SH-SY5Y (cell line): ENCODE data around the gene PLK5.

Experiments
- GATA2 ChIP-seq: IDR thresholded peaks from 2 replicates; pipeline ENCODE4 v1.6.1; 2011; ENCODE audit warnings: mild to moderate bottlenecking, low read depth, low read length
- GATA3 ChIP-seq: IDR thresholded peaks from 2 replicates; pipeline ENCODE4 v1.6.1; 2011; ENCODE audit warnings: low read depth, mild to moderate bottlenecking, low read length, moderate library complexity

PLK5 gene, protein sequence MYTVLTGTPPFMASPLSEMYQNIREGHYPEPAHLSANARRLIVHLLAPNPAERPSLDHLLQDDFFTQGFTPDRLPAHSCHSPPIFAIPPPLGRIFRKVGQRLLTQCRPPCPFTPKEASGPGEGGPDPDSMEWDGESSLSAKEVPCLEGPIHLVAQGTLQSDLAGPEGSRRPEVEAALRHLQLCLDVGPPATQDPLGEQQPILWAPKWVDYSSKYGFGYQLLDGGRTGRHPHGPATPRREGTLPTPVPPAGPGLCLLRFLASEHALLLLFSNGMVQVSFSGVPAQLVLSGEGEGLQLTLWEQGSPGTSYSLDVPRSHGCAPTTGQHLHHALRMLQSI

DNA sequence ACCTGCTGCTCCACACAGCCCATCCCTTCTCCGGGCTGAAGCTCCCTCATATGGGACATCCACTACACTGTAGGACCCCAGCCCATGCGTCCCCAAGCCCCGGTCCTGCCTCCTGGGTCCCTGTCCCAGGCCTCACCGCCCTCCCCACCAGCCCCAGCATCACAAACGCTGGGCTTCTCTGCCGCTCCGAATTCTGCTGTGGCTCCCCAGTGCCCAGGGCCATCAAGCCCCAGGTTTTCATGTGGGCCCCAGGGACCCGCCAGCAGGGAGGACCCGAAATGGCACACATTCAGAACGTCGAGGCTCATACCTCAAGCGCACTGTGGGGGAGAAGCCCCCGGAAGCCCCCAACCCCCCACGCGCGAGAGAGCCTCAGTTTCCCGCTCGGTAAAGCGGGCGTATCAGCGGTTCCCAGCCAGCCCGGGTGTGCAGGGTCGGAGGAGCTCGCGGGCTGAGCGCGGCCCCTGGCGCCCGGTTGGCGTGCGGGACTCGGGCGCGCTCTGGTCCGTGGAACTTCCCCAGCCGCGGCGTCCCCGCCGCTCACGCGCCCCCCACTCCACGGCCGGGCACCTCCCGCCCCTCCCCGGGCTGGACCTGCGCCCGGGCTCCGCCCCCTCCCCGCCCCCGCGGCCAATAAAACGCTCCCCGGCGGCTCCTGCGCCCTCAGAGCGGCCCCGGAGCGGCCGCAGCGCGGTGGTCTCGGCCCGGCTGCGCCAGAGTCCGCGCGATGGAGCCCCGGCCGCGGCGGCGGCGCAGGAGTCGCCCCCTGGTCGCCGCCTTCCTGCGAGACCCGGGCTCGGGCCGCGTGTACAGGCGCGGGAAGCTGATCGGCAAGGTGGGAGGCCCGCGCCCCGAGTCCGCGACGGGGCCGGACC lies at the start of gene PLK5:
TSS of gene PLK5 (plus strand) at position 666 of the 875 bp plus-strand sequence. CDS start 2,920 bp downstream, outside the sequence.
- TF ChIP-seq GATA2 (no peak), GATA3 (no peak)

DNA sequence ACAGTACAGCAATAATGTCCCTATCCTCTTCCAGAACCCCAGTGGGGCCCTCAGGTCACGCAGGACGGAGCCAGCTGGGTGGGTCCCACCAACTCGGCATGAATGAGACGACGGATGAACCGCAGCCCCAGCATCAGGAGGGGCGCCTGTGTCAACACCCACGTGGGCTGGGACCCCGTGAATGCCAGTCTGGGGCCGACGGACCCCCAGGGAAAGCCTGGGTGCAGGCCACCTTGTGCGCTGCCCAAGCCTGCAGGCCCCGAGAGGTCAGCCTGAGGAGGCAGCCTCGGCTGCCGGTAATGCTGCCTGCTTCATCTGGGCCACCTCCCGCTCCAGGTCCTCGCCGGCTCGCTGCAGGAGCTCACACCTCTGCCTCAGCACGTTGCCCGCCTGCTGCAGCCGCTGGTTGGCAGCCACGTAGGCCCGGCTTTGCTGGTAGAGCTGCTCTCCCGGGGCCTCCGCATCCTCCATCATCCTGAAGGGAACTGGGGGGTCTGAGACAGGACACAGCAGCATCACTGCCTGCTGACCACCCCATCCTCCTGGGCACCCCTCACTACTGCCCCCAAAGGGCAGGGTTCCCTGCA lies 49.0 kb upstream of the PLK5 start:
- no peak for TF ChIP-seq GATA3
- TF ChIP-seq GATA2: no peak

DNA sequence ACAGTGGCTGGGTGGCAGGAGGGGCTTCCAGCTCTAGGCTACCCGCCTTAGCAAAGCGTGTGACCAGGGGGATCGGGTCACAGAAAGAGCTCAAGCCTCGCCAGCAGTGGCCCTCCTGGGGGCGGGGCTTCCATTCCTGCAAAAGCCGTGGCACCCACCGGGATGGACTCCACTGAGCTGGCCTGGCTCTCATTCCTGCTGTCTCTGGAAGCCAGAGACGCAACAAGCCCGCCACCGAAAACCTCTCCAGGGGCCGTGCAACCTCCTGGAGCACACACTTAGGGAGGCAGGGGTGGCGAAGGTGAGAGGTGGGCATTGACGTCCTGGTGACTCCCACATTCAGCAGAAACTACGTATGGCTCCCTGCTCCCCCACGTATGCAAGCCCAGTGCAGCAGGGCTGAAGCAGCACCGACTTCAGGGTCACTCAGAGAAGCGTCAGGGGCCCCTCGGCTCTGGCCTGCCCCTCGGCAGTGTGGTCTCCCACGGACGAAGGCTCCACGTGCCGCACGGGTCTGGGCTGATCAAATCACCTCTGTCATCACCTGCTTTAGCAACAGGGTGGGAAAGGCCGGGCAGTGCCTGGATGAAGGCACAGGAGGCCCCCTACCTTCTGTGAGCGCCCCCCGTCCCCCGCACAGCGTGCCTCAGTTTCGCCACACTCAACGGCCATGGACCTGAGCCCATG lies 48.0 kb upstream of the PLK5 start:
- TF ChIP-seq GATA3 (no peak), GATA2 (no peak)

DNA sequence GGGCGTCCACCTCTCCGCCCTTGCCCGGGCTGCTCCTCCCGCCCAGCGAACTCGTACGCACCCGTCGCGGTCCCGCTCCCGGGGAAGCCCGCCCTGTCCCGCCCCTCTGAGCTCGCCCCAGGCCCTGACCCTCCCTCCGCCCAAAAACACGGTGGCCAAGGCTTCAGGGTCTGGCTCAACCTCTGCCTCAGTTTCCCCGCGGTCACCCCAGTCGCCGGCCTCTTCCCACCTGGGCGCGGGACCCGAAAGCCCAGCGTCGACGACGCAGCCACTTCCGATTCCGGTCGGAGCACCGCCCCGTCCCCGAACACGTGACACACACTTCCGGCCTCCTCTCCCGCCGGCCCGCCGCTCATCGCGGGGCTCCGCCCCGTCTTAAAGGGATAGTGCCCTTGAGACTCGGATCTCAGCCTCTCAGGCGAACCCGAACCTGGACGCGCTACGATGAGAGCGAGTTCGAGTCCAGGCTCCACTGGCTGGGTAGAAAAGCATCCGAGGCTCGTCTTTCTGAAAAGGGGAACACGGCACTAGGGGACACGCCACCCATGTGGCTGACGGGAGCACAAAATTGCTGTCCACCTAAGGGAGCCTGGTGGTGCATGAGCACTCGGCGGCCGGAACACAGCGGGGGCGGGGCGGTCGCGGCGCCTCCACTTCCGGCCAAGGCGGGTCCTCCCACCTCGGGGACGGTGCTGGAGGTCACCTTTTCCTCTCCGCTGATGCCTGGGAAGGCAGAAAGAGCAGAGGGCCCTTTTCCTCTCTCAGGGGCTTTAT lies 44.8 kb upstream of the PLK5 start, which contains the start of gene C19orf25:
TSS of gene C19orf25 (minus strand) at position 282 of the 774 bp plus-strand sequence. CDS start 312 bp downstream, outside the sequence.
- no peak for TF ChIP-seq GATA3
- no peak for TF ChIP-seq GATA2

DNA sequence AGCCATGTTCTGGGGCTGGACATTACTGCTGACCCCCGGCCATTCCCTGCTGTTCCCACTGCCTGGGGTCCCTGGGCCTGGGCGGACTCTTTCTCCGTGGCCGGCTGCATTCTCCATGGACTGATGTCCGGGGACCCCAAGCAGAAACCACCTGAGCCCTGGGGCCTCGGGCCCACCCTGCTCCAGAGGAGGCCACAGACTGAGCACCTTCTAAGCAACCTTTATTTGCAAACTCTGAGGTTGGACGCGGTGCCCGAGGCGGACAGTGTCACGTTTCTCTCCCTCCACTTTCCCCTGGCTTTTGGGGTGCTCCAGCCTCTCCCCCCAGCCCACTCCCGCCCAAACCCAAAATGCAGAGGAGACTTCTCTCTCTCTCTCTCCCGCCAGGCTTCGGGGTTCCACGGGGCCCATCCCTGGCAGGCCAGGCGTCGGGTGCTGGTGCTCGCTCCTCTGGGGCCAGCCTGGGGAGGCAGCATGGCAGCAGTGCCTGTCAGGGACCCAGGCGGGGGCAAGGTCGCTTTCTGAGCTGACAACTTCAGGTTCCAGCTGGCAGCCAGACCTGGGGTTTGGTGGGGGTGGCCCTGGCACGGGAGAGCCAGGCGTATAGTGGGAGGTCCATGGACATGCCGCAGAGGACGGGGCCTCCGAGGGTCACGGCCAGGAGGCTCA lies 42.5 kb upstream of the PLK5 start:
- TF ChIP-seq GATA3 (no peak), GATA2 (no peak)

DNA sequence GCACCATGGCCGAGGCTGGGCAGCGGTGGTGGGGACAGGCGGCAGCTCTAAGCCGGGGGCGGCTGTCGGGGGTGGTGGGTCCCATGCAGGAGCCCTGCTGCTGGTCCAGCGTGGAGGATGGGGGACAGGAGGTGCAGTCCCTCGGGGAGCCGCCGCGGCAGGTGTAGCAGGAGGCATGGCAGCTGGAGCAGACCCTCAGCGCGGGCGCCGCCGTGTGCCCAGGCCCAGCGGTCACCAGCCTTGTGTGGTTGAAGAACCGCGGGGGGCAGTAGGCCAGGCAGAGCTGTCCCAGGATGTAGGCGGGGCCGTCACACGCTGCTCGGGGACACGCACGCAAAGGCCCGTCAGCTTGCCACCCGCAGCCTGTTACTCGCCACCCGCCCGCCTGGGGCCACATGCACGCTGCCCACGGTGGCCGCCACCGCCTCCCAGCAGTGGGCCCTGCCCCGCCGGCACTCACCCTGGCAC lies 42.0 kb upstream of the PLK5 start:
- TF ChIP-seq GATA3: no peak
- no peak for TF ChIP-seq GATA2

DNA sequence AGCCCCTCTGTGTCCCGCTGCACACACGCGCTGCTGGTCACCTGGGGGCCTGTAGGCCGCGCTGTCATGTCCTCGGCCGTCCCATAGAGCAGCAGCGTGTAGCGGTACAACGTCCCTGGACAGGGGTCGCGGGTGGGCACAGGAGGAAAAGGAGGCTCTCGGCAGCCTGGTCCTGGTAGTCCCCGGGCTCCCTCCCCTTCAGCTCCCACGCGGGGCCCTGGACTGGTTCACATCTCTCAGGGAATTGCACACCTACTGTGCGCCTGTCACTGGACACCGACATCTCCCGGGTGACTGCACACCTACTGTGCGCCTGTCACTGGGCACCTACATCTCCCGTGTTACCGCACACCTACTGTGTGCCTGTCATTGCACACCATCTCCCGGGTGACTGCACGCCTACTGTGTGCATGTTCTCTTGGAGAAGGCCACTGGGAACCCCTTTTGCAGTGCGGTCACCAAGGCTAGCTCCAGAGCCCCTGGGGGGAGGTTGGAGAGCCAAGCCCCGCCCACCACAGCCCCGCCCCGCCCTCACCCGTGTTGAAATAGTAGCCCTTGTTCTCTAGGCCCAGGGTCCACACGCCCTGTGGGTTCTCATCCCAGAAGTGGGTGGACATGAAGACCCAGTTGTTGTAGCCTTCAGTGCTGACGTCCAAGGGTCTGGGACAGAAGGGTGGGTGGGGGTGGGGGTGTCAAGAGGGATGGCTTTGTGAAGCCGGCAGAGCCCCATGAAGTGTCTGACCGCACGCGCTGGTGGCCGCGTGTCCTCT lies 41.3 kb upstream of the PLK5 start:
- TF ChIP-seq GATA2 (no peak), GATA3 (no peak)

DNA sequence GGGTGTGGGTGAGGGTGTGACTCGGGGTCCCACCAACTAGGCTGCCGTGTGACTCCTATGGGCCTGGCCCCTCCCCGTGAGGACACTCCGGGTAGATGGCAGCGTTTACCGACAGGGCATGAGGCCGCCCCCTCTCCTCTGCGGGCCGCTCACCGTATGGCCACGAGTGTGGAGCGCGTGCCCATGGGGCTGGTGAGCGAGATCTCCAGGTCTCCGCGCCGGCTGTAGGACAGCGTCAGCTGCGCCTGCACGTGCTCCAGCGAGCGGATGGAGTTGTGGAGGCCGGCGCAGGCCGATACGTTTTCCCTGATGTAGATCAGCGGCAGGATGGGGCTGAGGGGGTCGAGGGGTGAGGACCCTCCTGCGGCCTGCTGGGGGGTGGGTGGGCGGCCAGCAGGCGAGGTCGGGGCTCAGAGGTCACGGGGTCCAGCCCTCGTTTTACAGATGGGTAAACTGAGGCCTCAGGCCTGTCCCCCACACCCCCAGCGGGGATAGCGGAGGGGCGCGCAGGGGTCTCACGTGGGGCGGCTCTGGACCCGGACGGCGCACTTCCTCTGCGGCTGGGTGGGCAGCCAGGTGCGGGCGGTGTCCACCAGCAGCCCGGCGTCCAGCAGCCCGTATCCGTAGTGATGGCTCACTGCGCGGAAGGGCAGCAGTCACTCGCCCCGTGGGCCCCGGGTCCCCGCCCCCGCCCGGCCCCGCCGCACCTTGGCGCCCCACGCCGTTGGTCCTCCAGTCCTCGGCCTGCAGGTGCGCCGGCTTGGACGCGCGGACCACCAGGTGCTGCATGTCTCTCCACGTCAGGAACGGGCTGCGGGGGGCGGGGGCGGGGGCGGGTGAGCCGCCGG lies 40.5 kb upstream of the PLK5 start:
- TF ChIP-seq GATA3: no peak
- TF ChIP-seq GATA2: no peak

DNA sequence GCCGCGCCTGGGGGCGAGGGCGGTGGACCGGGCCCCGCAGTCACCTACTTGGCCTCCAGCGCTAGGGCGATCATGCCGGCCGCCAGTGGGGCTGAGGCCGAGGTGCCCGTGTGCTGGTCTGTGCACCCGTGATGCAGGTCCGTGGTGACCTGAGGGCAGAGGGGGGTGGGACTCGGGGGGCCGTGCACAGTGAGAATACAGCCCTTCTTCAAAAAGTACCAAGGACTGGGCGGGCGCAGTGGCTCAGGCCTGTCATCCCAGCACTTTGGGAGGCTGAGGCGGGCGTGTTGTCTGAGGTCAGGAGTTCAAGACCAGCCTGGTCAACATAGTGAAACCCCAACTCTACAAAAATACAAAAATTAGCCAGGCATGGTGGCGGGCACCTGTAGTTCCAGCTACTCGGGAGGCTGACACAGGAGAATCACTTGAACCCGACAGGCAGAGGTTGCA lies 39.9 kb upstream of the PLK5 start:
- TF ChIP-seq GATA2: no peak
- no peak for TF ChIP-seq GATA3

DNA sequence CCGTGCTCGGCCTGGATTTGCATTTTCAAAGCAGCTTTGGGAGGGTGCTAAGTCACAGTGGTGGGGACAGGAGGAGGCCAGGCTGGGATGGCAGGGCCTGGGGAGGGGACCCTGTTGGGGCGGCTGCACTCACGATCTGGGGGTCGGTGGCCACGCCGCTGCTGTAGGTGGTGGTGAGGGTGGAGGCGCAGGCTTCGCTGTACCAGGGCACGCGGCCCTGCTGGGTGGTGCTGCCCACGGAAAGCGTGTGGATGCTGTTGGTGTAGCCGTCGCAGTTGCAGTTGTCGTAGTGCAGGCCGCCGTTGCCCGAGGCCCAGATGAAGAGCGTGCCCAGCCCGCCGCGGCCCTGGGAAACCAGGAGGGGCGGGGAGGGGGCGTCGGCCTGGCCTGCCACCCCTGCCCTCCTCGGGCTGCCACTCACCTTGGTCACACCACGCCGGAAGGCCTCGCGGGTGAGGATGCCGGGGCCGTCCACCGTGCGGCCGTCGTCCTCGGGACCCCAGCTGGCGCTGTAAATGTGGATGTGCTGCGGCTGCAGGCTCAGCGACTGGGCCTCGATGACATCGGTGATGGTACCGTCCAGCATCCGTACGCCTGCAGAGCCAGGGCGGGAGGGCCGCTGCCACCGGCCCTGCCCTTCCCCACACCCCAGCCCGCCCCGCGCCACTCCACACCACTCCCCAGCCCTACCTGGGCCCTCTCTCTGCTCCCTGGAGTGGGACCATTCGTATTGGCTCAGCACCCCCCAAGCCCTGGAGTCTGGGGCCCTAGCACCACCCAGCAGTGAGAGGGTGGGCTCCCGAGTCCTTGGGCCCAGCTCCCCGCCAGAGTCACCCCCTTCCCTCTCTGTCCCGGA lies 36.9 kb upstream of the PLK5 start:
- TF ChIP-seq GATA3 (no peak), GATA2 (no peak)
